GM11168 (cell line): ENCODE measurements around the gene CASS4.
"Not testable (repeated sequence)": the region's sequence is repeated elsewhere in the genome, so short reads cannot be mapped to it uniquely, and the experiment has no call there.

ENCODE experiments used
- in situ Hi-C: fragments of 300-500 bp; cut with MboI; formaldehyde crosslinking; loops from one replicate; pipeline ENCODE4 v1.12.0; 2022; ENCODE audit warnings: low sequenced_read_pairs; ENCODE audit not compliant: unreplicated experiment

Gene CASS4

GRCh38 chr20:56391596-56392131 is 20.4 kb upstream of the CASS4 start:
- in situ Hi-C loops: loop anchor here (10.0 kb wide), 1 partner anchor 83 kb away; no protein-coding TSS in a partner anchor

- in situ Hi-C loops: loop anchor here (10.0 kb wide), 1 partner anchor 82 kb away; no protein-coding TSS in a partner anchor
These were observed 19.8 kb upstream of the CASS4 start, which contains the start of the genes AURKA and CSTF1 for GRCh38 chr20:56392132-56392880. TSS of gene AURKA (minus strand) at chr20:56392215. CDS start at chr20:56388197, 4,018 bp downstream. TSS of gene CSTF1 (plus strand) at chr20:56392645. CDS start at chr20:56395553, 2,908 bp downstream.

GRCh38 chr20:56392881-56393482 is 19.1 kb upstream of the CASS4 start:
- in situ Hi-C loops: loop anchor here (10.0 kb wide), 1 partner anchor 82 kb away; no protein-coding TSS in a partner anchor

GRCh38 chr20:56393653-56394052 is 18.4 kb upstream of the CASS4 start:
- in situ Hi-C loops: loop anchor here (10.0 kb wide), 1 partner anchor 81 kb away; no protein-coding TSS in a partner anchor

GRCh38 chr20:56395166-56395565 is 16.9 kb upstream of the CASS4 start:
- in situ Hi-C loops: loop anchor here (10.0 kb wide), 1 partner anchor 80 kb away; no protein-coding TSS in a partner anchor

GRCh38 chr20:56400001-56400640 is 11.9 kb upstream of the CASS4 start:
- in situ Hi-C loops: no loop called here

GRCh38 chr20:56403465-56403864 is 8.6 kb upstream of the CASS4 start:
- in situ Hi-C loops: no loop called here

- in situ Hi-C loops: not testable (repeated sequence)
These were observed 6.7 kb upstream of the CASS4 start for GRCh38 chr20:56405356-56405755.

GRCh38 chr20:56406910-56407309 is 5.2 kb upstream of the CASS4 start:
- in situ Hi-C loops: no loop called here

GRCh38 chr20:56409521-56409920 is 2.5 kb upstream of the CASS4 start:
- in situ Hi-C loops: no loop called here

- in situ Hi-C loops: no loop called here
These were observed 2.1 kb upstream of the CASS4 start for GRCh38 chr20:56409956-56410355.

GRCh38 chr20:56411287-56411686 is 773 bp upstream of the CASS4 start:
- in situ Hi-C loops: not testable (repeated sequence)

GRCh38 chr20:56412473-56412790 is 372 bp downstream of the CASS4 start:
- in situ Hi-C loops: no loop called here

- in situ Hi-C loops: no loop called here
These were observed 889 bp downstream of the CASS4 start for GRCh38 chr20:56412949-56413348.

- in situ Hi-C loops: no loop called here
These were observed 3.0 kb downstream of the CASS4 start for GRCh38 chr20:56414842-56415765.

- in situ Hi-C loops: no loop called here
These were observed 5.3 kb downstream of the CASS4 start for GRCh38 chr20:56417402-56417801.

GRCh38 chr20:56417911-56418310 is 5.9 kb downstream of the CASS4 start:
- in situ Hi-C loops: no loop called here

GRCh38 chr20:56418385-56418861 is 6.4 kb downstream of the CASS4 start:
- in situ Hi-C loops: no loop called here

GRCh38 chr20:56420028-56420427 is 8.0 kb downstream of the CASS4 start:
- in situ Hi-C loops: no loop called here
